HepG2 (cell line): Measurements from ENCODE around the gene SLC7A8.

Source experiments
- AGO1 ChIP-seq: fragments of 200-400 bp; formaldehyde crosslinking; IDR thresholded peaks from 2 replicates; pipeline ENCODE4 v1.6.1; 2017; ENCODE audit warnings: mild to moderate bottlenecking, low read depth, low read length, moderate library complexity; ENCODE audit not compliant: poor library complexity, severe bottlenecking
- FOSL1 ChIP-seq: sonication (generic); formaldehyde crosslinking; IDR thresholded peaks from 2 replicates; pipeline ENCODE4 v1.9.0; 2021; ENCODE audit warnings: missing genetic modification reagents, borderline replicate concordance
- ZNF354B ChIP-seq: sonication (generic); formaldehyde crosslinking; IDR thresholded peaks from 2 replicates; pipeline ENCODE4 v1.8.0; 2022; ENCODE audit warnings: mild to moderate bottlenecking, missing genetic modification reagents
- TF ChIP-seq, protein P1 (sequence below), 2 experiments: IDR thresholded peaks; 2 replicates each; pipeline ENCODE4 v1.6.1; 2011 to 2012; ENCODE audit warnings: low read length in 2 of 2, borderline replicate concordance in 1 of 2, low read depth in 1 of 2, mild to moderate bottlenecking in 1 of 2, moderate library complexity in 1 of 2
- TF ChIP-seq, protein P2 (sequence below): sonication (generic); formaldehyde crosslinking; IDR thresholded peaks from 2 replicates; pipeline ENCODE4 v1.8.1; 2022; ENCODE audit warnings: mild to moderate bottlenecking, missing genetic modification reagents

DNA sequence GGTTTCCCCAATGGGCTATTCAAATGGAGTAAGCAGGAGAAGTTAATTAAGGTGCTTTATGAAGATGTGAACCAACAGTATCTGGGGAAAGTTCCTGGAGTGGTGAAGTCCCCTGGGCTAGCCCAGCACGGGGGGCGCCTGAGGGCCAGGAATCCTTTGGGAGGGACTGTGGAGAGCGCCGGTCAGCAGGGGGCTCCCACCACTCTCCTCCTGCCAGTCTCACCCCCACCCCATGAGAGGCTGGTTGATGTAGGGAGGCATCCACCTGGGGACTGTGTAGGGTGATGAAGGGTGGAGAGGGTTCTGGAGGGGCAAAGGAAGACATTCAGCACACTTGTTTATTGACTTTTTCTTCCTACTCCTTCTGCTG lies 68.8 kb downstream of the SLC7A8 start:
- TF ChIP-seq, protein P1, sequence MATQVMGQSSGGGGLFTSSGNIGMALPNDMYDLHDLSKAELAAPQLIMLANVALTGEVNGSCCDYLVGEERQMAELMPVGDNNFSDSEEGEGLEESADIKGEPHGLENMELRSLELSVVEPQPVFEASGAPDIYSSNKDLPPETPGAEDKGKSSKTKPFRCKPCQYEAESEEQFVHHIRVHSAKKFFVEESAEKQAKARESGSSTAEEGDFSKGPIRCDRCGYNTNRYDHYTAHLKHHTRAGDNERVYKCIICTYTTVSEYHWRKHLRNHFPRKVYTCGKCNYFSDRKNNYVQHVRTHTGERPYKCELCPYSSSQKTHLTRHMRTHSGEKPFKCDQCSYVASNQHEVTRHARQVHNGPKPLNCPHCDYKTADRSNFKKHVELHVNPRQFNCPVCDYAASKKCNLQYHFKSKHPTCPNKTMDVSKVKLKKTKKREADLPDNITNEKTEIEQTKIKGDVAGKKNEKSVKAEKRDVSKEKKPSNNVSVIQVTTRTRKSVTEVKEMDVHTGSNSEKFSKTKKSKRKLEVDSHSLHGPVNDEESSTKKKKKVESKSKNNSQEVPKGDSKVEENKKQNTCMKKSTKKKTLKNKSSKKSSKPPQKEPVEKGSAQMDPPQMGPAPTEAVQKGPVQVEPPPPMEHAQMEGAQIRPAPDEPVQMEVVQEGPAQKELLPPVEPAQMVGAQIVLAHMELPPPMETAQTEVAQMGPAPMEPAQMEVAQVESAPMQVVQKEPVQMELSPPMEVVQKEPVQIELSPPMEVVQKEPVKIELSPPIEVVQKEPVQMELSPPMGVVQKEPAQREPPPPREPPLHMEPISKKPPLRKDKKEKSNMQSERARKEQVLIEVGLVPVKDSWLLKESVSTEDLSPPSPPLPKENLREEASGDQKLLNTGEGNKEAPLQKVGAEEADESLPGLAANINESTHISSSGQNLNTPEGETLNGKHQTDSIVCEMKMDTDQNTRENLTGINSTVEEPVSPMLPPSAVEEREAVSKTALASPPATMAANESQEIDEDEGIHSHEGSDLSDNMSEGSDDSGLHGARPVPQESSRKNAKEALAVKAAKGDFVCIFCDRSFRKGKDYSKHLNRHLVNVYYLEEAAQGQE (IDR thresholded peaks at IDR 0.05; ENCODE audit: borderline replicate concordance in 1 of 2, low read depth in 1 of 2, low read length in 2 of 2): no peak
- TF ChIP-seq, protein P2, sequence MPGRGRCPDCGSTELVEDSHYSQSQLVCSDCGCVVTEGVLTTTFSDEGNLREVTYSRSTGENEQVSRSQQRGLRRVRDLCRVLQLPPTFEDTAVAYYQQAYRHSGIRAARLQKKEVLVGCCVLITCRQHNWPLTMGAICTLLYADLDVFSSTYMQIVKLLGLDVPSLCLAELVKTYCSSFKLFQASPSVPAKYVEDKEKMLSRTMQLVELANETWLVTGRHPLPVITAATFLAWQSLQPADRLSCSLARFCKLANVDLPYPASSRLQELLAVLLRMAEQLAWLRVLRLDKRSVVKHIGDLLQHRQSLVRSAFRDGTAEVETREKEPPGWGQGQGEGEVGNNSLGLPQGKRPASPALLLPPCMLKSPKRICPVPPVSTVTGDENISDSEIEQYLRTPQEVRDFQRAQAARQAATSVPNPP (CRISPR knock-in tag): no peak
- TF ChIP-seq AGO1 (no peak), FOSL1 (no peak), ZNF354B (no peak)
